ENCODE data around the gene FGF6. TPM values are rescaled to one million over a fixed set of nuclear protein-coding genes. Genes with fewer than 3 reads are reported as not detected.

Gene FGF6
- total RNA-seq, 1 experiment from 2014 or later, result not detected

DNA sequence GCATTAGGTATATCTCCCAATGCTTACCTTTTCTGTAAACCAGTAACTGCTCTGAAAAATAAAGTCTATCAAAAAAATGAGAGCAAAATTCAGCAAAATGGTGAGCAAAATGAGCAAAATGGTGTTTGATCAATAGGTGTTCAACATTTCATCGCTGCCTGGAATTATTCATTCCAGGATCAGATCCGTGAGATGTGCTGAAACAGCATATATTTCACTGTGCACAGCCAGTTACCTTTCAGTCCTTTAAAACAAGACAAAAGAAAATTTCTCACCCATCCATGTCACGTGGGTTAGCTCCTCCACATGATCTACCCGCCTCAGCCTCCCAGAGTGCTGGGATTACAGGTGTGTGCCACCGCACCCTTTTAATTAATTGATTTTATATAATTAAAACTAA, 58.0 kb downstream of the FGF6 start:
- Histone ChIP-seq H3K9me2 (ENCODE audit: insufficient read depth) (no peaks in the 10 kb centered on the region), H3K4me1 (replicated peaks; ENCODE audit: insufficient read depth) (no peaks in the 10 kb centered on the region), H3K9me3 (ENCODE audit: insufficient read depth, low read depth) (no peaks in the 10 kb centered on the region), H3K79me2 (ENCODE audit: low read depth) (no peaks in the 10 kb centered on the region), H3F3A (ENCODE audit: insufficient read depth, low read depth) (no peaks in the 10 kb centered on the region), H2AFZ (no peak overlapping the region), H3K27ac (no peak overlapping the region), H3K27me3 (ENCODE audit: insufficient read depth, low read depth) (peaks cover 85% of the 10 kb centered on the region), H3K36me3 (ENCODE audit: low read depth) (no peaks in the 10 kb centered on the region), H3K4me2 (no peak overlapping the region), H4K20me1 (ENCODE audit: insufficient read depth) (0 out of 2 replicates have a peak, but pooled peaks cover under 1% of the 10 kb centered on the region), H3K4me3 (no peak overlapping the region)
- BruUV-seq (replicated peaks), result no TSS peak
- CTCF ChIA-PET, result no interaction called here
- intact Hi-C loops (cut with micrococcal nuclease; ENCODE audit: unreplicated experiment), result no loop called here
- no peak for TF ChIP-seq CTCF (conservative IDR thresholded peaks at IDR 0.05)
- TF ChIP-seq EZH2 (IDR thresholded peaks at IDR 0.05; ENCODE audit: low read depth), result no peak
- POLR2A ChIA-PET (ENCODE audit: unreplicated experiment), result no interaction called here
- no peak for DNase-seq

DNA sequence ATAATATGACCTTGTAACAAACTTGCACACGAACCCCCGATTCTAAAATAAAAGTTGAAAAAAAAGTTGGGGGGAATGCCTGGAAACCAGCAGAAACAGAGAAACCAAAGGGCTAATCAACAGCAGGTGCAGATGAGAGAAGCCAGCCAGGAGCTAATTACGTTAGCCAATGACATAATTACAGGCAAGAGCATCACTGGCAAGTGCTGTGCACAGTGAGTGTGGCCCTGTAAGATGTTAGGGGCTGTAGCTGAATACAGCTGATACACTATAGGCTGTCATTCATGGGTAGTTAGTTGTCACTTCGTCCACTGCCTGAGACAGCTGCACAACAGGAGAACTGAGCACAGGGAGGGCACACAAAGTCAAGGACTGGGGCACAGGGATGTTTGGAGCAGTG, 58.8 kb downstream of the FGF6 start:
- Histone ChIP-seq H3K4me1 (replicated peaks; ENCODE audit: insufficient read depth) (no peaks in the 10 kb centered on the region), H3K9me3 (ENCODE audit: insufficient read depth, low read depth) (no peaks in the 10 kb centered on the region), H3K9me2 (ENCODE audit: insufficient read depth) (no peaks in the 10 kb centered on the region), H4K20me1 (ENCODE audit: insufficient read depth) (no peaks in the 10 kb centered on the region), H3F3A (ENCODE audit: insufficient read depth, low read depth) (no peaks in the 10 kb centered on the region), H3K4me2 (no peak overlapping the region), H2AFZ (no peak overlapping the region), H3K27ac (no peak overlapping the region), H3K27me3 (ENCODE audit: insufficient read depth, low read depth) (peaks cover 85% of the 10 kb centered on the region), H3K4me3 (no peak overlapping the region), H3K79me2 (ENCODE audit: low read depth) (no peaks in the 10 kb centered on the region), H3K36me3 (ENCODE audit: low read depth) (no peaks in the 10 kb centered on the region)
- ChIA-PET CTCF (interaction anchor here (0.6 kb wide), 1 partner anchor 155 kb away, joined by 3 read pairs; no protein-coding TSS in a partner anchor), POLR2A (ENCODE audit: unreplicated experiment) (no interaction called here)
- intact Hi-C loops (cut with micrococcal nuclease; ENCODE audit: unreplicated experiment), result no loop called here
- BruUV-seq (replicated peaks), result no TSS peak
- TF ChIP-seq EZH2 (IDR thresholded peaks at IDR 0.05; ENCODE audit: low read depth) (no peak), CTCF (conservative IDR thresholded peaks at IDR 0.05) (no peak)
- DNase-seq, result no peak

Other genes starting within 250 kb of the FGF6 start
- 0.09 TPM in 1 of 2 replicates, not detected in the other for gene CCND2, start 172.1 kb downstream of the FGF6 start, total RNA-seq (2021)
- gene TIGAR, start 124.6 kb downstream of the FGF6 start, total RNA-seq (2021), result 9.0 and 13.2 TPM in 2 replicates
- gene FGF23, start 66.1 kb downstream of the FGF6 start, total RNA-seq (2021), result not detected in 2 replicates
- 50.1 and 54.7 TPM in 2 replicates for gene RAD51AP1, start 93.1 kb upstream of the FGF6 start, total RNA-seq (2021)
- 31.7 and 41.8 TPM in 2 replicates for gene DYRK4, start 116.4 kb upstream of the FGF6 start, total RNA-seq (2021)
- 2.1 and 3.0 TPM in 2 replicates for gene AKAP3, start 203.2 kb upstream of the FGF6 start, total RNA-seq (2021)
- 139 and 192 TPM in 2 replicates for gene NDUFA9, start 203.3 kb upstream of the FGF6 start, total RNA-seq (2021)